ENCODE data around the gene BCKDK. TPM values are rescaled to one million over a fixed set of nuclear protein-coding genes. Genes with fewer than 3 reads are reported as not detected.
"Not testable (repeated sequence)": the region's sequence is repeated elsewhere in the genome, so short reads cannot be mapped to it uniquely, and the experiment has no call there.

BCKDK gene
- total and polyA plus RNA-seq, 12 donors = 27.0 to 181 (median 80.1) TPM

DNA sequence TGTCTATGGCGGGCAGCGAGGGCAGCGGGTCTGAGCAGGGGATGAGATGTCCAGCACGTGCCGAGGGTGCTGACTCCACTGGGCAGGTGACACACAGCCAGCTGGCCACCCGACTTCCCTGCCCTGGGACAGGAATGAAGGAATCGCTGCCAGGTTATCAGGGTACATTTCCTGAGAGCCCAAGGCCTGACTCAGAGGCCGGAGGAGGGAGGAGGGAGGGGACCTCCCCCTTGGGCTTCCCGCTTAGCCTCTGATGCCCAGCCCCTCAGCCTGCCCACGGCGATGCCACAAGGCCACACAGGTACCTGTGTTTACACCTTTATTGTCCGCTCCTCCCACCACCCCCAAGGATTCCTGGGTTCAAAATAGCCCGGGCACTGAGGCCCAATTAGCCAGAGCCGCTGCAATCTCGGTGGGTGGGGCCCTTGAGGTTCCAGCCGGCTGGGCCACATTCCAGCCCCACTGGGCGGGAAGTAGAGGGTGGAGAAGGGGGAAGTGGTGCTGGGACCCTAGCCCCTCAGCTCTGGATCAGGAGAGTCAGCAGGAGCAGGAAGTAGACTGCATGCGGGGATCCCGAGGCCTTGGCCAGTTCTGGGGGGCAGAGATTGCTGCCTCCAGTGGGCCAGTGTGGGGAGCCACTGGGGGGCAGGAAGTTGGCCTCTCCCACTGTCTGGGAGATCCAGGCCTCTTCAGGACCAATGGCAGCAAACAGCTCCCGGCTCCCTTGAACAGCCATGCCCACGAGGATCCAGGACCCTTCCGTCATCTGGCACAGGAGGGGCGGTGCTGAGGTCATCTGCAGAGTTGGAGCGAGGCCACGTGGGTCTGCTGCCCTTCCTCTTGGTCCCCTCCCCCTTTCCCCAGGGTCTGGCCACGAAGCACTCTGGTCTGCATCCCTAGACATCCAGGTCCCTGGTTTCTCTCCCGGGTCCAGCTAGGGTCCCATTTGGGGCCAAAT is 30.7 kb downstream of the BCKDK start:
- 29 to 51% (median 41%) methylated on average over 14 to 27 of the region's 27 CpGs for WGBS, 4 donors
- Histone ChIP-seq H3K4me3 (peak overlapping the region in 1 of 4 donors; percentile 33), H3K36me3 (replicated peaks in 1 of 2) (no peaks in the 10 kb centered on the region), H3K27me3 (no peaks in the 10 kb centered on the region), H3K4me1 (replicated peaks in 1 of 2) (peaks cover 23 to 26% of the 10 kb centered on the region in 2 donors), H3K27ac (peak overlapping the region in 4 of 5 donors; percentile 51 to 86 (median 66)), H3K9me3 (replicated peaks in 1 of 3) (no peaks in the 10 kb centered on the region)
- intact Hi-C loops (cut with DNase I) = no loop called here
- peak; percentile 76 to 96 (median 93) for DNase-seq
- TF ChIP-seq POLR2A (IDR thresholded peaks at IDR 0.05) = peak in 1 of 2 donors; percentile 46
- TF ChIP-seq, protein P1, sequence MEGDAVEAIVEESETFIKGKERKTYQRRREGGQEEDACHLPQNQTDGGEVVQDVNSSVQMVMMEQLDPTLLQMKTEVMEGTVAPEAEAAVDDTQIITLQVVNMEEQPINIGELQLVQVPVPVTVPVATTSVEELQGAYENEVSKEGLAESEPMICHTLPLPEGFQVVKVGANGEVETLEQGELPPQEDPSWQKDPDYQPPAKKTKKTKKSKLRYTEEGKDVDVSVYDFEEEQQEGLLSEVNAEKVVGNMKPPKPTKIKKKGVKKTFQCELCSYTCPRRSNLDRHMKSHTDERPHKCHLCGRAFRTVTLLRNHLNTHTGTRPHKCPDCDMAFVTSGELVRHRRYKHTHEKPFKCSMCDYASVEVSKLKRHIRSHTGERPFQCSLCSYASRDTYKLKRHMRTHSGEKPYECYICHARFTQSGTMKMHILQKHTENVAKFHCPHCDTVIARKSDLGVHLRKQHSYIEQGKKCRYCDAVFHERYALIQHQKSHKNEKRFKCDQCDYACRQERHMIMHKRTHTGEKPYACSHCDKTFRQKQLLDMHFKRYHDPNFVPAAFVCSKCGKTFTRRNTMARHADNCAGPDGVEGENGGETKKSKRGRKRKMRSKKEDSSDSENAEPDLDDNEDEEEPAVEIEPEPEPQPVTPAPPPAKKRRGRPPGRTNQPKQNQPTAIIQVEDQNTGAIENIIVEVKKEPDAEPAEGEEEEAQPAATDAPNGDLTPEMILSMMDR (IDR thresholded peaks at IDR 0.05) = no peak

DNA sequence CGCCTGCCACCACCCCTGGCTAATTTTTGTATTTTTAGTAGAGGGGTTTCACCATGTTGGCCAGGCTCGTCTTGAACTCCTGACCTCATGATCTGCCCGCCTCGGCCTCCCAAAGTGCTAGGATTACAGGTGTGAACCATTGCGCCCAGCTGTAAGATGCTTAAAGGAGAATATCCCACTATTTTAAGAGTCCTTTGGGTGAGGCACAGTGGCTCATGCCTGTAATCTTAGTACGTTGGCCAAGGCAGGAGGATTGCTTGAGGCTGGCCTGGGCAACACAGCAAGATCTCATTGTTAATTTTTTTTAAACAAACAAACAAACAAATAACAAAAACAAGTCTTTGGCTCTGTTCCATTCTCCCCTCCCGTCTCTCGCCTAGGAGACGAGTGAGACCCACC is 32.9 kb downstream of the BCKDK start:
- intact Hi-C loops (cut with DNase I) = loop anchor here (10.0 kb wide), 2 partner anchors 56 to 156 kb away; partner anchors contain the start of genes HSD3B7 (in 1 of the 2) and PRSS53 (in 1 of the 2)
- H3K9me3 ChIP-seq (replicated peaks in 1 of 3); H3K27me3 ChIP-seq; H3K36me3 ChIP-seq (replicated peaks in 1 of 2); H3K4me3 ChIP-seq; DNase-seq: not testable (repeated sequence)
- peaks cover 23 to 26% of the 10 kb centered on the region in 2 donors for H3K4me1 ChIP-seq (replicated peaks in 1 of 2)
- WGBS, 4 donors = 88 to 93% (median 93%) methylated on average over 9 of the region's 9 CpGs
- H3K27ac ChIP-seq = peak overlapping the region; percentile 70 to 94 (median 91)

DNA sequence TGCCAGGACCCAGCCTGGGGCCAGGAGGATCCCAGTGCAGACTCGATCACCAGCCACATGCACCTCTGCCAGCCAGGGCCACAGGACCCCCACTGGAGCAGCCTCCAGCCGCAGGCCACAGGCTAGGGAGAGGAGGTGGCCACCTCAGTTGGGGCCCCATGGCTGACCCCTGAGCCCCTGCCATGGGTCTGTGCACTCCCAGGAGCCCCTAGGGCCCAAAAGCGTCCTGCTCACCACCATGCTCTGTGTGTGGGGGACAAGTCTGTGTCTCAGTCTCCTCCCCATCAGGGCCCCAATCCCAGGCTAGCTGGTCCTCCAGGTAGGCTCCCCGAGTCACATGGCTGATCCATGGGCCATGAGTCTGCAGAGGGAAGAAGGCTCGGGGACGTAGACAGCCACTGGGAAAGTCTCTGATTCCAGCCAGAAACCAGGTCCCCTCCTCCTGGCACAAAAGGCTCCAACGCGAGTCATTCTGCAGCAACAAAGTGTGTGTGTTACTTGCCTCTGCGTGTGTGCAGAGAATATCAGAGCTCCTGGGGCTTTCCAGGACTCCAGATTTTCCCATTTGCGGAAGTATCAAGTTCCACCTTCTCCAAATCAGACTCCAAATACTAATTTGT is 33.4 kb downstream of the BCKDK start:
- intact Hi-C loops (cut with DNase I) = loop anchor here (10.0 kb wide), 2 partner anchors 57 to 157 kb away; partner anchors contain the start of genes HSD3B7 (in 1 of the 2) and PRSS53 (in 1 of the 2)
- DNase-seq = peak; percentile 56 to 85 (median 82)
- Histone ChIP-seq H3K4me3 (peak overlapping the region in 1 of 4 donors; percentile 12), H3K9me3 (replicated peaks in 1 of 3) (no peaks in the 10 kb centered on the region), H3K27me3 (no peaks in the 10 kb centered on the region), H3K36me3 (replicated peaks in 1 of 2) (no peaks in the 10 kb centered on the region), H3K27ac (peak overlapping the region; percentile 70 to 94 (median 91)), H3K4me1 (replicated peaks in 1 of 2) (peaks cover 23 to 26% of the 10 kb centered on the region in 2 donors)
- 8 to 25% (median 24%) methylated on average over 4 to 10 of the region's 10 CpGs for WGBS, 4 donors
- TF ChIP-seq, protein P1 (IDR thresholded peaks at IDR 0.05) = no peak
- no peak for TF ChIP-seq POLR2A (IDR thresholded peaks at IDR 0.05)

DNA sequence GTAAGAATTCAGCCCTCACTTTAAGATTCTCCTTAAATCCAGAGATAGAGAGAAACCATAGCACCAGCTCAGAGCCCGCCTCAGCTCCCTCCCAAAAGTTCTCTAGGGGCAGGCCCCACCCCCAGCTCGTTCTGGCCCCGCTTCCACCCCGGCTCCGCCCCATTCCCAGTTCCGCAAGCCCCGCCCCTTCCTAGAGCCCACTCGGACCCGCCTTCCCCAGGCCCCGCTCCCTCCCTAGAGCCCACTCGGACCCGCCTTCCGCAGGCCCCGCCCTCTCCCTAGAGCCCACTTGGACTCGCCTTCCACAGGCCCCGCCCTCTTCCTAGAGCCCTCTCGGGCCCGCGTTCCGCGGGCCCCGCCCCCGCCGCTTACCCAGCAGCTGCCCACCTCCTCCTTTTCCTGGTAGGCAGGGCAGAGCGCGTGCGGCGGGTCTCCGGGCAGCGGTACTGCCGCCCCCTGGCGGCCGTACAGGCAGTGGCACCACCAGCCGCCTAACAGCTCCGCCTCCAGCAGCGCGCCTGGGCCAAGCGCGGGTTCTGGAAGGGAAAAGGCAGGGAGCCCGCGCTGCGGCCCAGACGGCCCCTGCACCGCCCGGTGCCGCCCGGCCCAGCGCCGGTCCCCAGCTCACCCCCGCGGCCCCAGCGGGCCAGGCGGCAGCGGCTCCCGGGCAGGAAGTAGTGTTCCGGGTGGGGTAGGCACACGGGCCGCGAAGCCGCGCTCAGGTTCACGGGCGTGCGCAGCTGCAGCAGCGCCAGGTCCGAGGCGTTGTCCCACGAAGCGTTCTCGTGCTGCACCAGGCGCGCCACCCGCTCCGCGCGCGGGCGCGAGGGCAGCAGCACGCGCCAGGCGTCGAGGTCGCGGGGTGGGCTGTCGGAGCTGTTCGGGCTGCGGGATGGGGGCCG is 34.2 kb downstream of the BCKDK start:
- peak; percentile 99 for DNase-seq
- intact Hi-C loops (cut with DNase I) = loop anchor here (10.0 kb wide), 2 partner anchors 58 to 158 kb away; partner anchors contain the start of genes HSD3B7 (in 1 of the 2) and PRSS53 (in 1 of the 2)
- TF ChIP-seq, protein P1 (IDR thresholded peaks at IDR 0.05) = peak; percentile 83 to 100 (median 96)
- peak in 1 of 2 donors; percentile 81 for TF ChIP-seq POLR2A (IDR thresholded peaks at IDR 0.05)
- 0 to 3% (median 2%) methylated on average over 42 to 89 of the region's 89 CpGs; no CpG with 5 or more reads in 1 of the 4 donors for whole genome bisulfite sequencing, 4 donors
- no peaks in the 10 kb centered on the region for H3K27me3 ChIP-seq
- H3K9me3 ChIP-seq (replicated peaks in 1 of 3) = no peaks in the 10 kb centered on the region
- H3K36me3 ChIP-seq (replicated peaks in 1 of 2) = no peaks in the 10 kb centered on the region
- H3K4me1 ChIP-seq (replicated peaks in 1 of 2) = peaks cover 23 to 26% of the 10 kb centered on the region in 2 donors
- peak overlapping the region in 2 of 4 donors; percentile 18 to 53 for H3K4me3 ChIP-seq
- peak overlapping the region; percentile 70 to 94 (median 91) for H3K27ac ChIP-seq
